ENCODE results near the gene CXCR5.

The CXCR5 gene

DNA sequence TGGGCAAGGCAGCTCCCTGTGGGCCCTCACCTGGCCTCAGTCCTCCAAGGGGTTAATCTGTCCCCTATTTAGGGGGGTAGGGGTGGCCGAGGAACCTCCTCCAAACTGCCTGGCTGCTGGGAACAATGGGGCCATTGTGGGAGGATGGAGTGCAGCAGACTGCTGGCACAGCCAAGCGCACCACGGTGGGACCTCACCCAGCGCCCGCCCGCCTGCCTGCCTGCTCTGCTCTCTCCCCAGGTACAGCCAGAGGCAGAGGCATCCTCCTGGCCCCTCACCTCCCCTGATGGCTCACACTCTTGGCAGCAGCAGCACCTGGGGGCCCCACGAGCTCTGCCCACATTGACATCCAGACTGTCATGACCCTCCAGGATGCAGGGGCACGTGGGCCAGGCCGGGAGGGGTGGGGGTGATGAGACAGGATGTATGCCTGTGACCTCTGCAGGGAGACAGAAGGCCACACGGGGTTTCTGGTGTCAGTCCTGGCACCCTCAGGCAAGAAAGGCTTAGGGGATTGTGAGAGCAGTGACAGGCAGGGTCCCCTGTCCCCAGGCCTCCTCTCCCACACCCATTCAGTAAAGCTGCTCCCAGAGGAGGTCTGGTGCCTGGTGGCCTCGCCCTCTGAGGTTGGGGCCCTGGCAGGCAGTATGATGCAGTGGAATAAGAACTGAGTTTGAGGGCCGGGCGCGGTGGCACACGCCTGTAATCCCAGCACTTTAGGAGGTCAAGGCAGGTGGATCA is 30.7 kb downstream of the CXCR5 start:
- no peak for DNase-seq

DNA sequence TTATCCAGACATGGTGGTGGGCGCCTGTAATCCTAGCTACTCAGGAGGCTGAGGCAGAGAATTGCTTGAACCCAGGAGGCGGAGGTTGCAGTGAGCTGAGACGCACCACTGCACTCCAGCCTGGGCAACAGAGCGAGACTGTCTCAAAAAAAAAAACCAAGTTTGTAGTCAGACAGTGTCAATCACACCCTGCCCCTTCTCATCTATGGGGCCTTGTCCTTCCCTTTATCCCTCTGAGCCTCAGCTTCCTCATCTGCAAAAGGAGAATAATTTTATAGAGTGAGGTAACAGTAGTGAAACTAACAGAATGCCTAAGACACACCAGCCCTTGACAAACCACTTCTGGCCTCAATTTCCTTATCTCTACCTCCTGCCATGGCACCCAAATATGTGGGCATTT is 31.3 kb downstream of the CXCR5 start:
- DNase-seq = no peak

- no peak for DNase-seq
Observed at GRCh38 chr11:118915396-118915795, 31.7 kb downstream of the CXCR5 start.

GRCh38 chr11:118915941-118916841 is 32.5 kb downstream of the CXCR5 start:
- no peak for DNase-seq

DNA sequence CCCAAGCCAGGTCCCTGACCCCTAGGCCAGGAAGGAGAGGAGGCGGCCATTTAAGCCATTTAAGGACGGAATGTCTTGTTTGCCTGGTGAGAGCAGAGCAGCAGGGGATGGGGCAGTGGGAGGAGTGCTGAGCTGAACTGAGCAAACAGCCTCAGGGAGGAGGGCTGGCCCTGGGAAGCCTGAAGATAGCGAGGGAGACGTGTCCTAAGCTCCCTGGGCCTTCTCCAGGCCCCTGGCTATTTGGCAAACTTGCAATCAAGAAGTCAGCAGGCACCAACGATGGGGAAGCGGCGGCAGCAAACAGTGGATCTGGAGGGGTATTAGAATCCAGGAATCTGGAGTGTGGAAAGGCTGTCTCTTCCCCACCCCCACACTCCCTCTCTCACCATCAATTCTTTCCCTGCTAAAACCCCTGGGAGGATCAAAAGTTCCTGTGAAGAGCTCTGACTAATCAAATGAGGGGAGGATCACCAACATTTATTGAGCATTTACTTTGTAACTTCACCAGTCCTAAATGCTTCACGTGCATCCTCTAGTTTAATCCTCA is 33.2 kb downstream of the CXCR5 start:
- DNase-seq = no peak

GRCh38 chr11:118917481-118918127 is 33.9 kb downstream of the CXCR5 start:
- DNase-seq = no peak

DNA sequence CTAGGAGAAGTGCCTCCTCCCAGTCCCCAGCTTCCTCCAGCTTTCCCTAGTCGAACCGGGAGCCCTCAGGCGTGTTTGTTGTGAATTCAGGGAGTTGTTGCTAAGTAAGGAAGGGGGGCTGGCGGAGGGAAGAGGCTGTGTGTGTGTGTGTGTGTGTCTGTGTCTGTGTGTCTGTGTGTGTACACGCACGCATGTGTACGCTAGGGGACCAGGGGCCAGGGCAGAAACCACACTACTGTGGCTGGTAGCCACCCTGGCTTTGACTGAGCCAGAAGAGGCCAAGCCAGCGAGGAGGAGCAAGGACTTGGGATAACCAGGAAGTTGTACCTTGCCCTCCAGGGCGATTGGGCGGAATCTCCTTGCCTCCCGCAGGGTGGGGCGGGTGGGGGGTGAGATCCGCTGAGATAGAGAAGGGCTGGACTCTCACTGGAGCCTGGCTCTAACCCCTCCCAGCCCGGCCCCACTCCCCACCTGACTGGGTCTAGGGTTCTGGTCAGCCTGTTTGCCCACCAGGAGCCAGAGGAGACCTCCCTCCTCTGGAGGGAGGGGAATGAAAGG is 34.5 kb downstream of the CXCR5 start:
- DNase-seq = no peak

- no peak for DNase-seq
Observed at GRCh38 chr11:118918686-118919280, 35.1 kb downstream of the CXCR5 start.

- no peak for DNase-seq
Observed at GRCh38 chr11:118921121-118921928, 37.6 kb downstream of the CXCR5 start.

- DNase-seq = no peak
Observed at GRCh38 chr11:118921929-118922744, 38.4 kb downstream of the CXCR5 start.

DNA sequence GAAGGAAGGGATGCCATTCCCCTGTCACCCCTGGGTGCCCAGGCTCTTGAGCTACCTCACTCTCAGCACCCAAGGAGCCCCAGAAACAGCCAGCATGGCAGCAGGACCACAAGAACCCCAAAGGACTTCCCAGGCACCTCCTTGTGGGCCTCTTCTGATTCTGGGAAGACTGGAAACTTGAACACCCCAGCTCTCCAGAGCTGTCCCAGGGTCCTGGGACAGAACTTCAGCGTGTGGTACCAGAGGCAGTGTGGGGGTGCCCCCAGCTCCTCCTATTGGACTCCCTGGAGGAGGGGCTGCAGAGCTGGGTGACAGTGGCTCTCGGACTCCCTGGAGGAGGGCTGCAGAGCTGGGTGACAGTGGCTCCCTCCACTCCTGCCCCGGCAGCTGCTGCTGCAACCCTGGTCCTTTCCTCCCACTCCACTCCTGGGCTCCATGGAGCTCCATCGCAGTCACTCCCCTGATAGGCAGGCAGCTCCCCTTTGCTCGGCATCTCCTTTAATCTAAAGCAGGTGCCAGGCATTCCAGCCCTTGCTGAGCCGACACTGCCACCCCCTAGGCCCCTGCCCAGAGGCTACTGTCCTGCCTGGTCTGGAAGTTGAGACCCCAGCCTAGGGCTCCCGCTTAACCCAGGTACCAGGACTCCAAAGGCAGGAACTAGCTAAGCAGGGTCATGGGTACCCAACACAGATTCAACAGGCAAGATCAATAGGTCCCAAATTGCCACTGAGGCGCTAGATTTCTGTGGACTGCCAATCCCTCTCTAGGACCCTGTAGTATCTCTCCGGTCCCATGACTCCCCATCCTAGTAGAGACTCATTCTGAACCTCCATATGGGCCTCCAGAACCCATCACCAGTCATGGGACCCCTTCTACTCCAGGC is 39.3 kb downstream of the CXCR5 start:
- DNase-seq = no peak

DNA sequence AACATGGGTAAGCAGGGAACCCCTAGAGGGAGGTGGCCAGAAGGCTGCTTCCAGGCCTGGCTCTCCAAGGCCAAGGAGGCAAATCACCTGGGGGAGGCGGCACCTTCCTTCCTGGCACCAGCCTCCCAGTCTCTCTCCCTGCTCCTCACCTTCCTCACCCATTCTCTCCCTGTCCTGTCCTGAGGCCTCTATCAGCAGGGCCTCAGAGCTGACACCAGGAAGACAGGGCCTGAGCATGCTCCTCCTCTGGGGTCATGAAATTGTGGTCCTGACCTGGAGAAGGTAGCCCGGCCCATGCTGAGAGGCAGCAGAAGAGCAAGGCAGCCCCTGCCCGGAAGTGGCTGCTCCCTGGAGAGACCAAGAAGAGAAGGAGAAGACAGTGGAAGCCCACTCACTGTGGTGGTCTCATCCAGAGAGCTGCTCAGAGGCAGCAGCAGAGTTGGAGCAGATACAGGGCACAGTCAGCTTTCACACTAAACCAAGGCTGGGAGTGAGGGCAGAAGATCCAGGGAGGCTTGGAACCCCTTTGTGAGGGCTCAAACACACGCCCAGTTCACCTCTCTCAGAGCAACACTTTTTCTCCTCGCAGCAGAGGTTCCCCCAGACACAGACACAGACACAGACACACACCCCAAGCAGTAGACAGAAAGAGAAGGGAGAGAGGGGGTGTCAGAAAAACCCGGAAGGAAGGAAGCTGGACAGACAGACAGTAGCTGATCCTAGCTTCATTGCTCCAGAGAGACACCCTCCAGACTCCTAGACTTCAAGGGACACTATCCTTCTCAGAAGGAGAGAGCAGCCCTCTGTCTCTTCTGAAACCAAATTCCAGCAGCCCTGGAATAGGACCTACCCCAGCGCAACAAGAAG is 40.3 kb downstream of the CXCR5 start:
- no peak for DNase-seq

DNA sequence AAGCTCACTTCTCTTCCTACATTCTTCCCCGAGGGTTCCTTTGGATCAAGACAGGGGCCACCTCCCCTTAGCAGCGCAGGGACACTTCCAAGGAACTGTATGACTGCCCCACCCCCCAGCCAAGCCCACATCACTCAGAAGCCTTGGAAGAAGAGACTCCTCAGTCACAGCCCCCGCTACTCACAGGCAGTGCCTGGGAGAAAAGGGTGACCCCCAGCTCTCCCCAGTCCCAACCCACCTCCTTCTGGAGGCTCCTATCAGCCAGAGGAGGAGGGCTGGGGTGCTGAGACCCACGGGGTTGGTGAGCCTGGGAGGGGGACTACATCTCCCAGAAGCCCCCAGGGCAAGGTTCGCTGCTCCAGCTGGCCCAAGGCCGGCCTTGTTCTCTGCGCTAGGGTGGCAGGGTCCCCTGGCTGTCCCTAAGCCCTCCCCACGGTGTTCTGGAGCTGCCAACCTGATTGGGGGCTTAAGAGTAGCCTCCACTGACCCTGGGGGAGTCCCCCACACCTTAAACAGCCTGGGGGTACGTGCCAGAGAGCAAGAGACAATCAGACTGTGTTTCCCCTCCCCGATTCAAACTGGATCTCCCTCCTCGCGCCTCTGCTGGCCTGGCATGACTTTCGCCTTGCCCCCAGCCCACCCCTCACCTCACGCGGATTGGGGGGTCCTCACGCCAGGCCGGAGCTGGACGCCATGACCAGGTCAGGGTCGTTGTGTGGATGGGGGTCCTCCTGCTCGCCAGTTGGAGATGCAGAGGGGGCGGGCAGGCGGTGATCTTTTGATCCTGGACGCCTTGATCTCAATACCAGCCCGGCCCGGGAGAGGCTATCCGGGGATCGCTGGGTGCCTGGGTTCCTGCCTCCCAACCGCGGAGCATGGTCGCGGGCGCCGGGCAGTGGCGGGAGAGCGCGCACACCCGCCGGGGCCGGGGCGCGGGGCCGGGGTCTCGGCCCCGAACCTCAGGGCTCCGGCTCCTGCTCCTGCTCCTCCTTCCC is 41.2 kb downstream of the CXCR5 start:
- no peak for DNase-seq

- no peak for DNase-seq
Observed at GRCh38 chr11:118927554-118928100, 43.9 kb downstream of the CXCR5 start.

- DNase-seq = peak; percentile 82 to 89
Observed at GRCh38 chr11:118928101-118928869, 44.6 kb downstream of the CXCR5 start.

- DNase-seq = peak; percentile 71 to 75
Observed at GRCh38 chr11:118928870-118929500, 45.3 kb downstream of the CXCR5 start.
